OCI-LY3 (cell line): Measurements from ENCODE around the gene FLNB.

ENCODE experiments used
- CTCF ChIP-seq: fragments of 200-600, 300-600 bp; sonication (generic); IDR thresholded peaks from 2 replicates; pipeline ENCODE4 v1.5.1; 2014; ENCODE audit warnings: antibody characterized with exemption, low read length, low read depth
- EZH2phosphoT487 ChIP-seq: fragments of 200-600 bp; shearing (Covaris generic); IDR thresholded peaks from 2 replicates; pipeline ENCODE4 v1.6.1; 2018; ENCODE audit warnings: antibody characterized with exemption, mixed run types, low read depth

DNA sequence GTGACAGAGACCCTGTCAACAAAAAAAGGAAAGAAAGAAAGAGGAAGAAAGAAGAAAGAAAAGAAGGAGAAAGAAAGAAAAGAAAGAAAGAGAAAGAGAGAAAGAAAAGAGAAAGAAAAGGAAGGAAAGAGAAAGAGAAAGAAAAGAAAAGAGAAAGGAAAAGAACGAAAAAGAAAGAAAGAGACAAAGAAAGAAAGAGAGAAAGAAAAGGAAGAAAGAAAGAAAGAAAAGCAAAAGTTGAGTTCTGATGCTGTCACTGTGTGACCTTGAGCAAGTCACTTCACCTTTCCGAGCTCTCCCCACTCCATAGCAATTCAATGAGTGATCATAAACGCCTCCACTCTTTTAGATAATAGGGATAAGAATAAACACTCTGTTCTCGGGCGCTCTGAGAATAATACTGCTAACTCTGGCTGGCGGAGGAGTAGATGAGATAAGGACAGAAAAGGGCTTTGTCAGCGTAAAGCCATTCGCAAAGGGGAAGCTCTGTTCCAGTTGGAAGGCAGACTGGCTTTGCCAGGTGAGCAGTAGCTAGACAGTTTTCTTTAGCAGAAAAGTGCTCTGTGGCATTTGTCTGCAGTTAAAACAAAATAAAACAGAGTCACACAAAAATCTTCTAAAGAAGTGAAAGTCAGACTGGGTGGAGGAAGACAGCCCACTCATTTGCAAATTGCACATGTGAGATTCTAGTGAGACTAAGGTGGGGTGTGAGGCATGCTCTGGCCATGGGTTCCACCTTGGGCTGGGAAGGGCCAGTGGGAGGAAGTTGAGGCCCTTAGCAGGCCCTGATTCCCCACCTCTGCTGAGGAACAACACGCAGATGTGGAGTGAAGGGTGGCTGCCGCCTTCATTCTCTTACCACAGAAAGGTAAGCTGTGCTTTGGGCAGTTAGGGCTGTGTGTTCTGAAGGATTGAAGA is 9.6 kb upstream of the FLNB start:
- TF ChIP-seq CTCF (no peak), EZH2phosphoT487 (no peak)
